Erythroblast (primary cell): ENCODE results near the gene TRIAP1.

Source experiments
- GATA1 ChIP-seq: IDR thresholded peaks from 2 replicates; pipeline ENCODE4 v1.6.1; 2011; ENCODE audit warnings: low read depth, mild to moderate bottlenecking, control low read depth, low read length, moderate library complexity
- POLR2A ChIP-seq: IDR thresholded peaks from 2 replicates; pipeline ENCODE4 v1.6.1; 2011; ENCODE audit warnings: mild to moderate bottlenecking, low read length

DNA sequence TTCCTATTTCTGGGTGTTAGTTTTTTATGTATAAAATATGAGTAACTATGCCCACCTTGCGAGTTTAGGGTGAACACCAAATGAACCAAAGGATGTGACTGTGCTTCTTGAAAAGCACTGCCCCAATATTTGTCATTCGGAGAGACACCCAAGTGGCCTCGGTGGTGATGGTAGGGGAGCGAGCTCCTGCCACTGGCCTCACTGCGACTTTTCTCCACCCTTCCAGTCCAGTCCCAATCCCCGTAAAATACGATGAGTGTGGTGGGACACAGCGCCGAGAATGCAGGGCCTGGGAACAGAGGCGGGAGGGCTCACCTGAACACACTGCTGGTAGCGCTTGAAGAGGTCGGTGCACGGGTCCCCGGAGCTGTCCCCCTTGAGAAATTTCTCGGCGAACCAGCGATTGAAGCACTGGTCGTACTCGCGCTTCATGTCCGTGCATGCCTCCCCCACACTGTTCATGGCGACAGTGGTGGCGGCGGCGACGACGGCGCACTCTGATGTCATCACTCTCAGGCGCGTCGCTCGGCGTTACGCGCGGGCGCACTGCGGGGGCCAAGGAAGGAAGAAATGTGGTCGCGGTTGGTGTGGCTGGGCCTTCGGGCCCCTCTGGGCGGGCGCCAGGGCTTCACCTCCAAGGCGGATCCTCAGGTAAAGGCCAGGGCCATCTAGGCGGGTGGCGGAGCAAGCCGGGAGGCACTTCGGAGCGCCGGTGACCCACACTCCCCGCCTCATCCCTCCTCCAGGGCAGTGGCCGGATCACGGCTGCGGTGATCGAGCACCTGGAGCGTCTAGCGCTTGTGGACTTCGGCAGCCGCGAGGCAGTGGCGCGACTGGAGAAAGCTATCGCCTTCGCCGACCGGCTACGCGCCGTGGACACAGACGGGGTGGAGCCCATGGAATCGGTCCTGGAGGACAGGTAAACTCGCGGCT, at the start of gene TRIAP1, which contains the start of gene GATC:
- peak; percentile 86 for TF ChIP-seq POLR2A
- no peak for TF ChIP-seq GATA1
